Transverse colon (tissue), 4 donors: ENCODE measurements around the gene MED25.

ENCODE experiments used
- EP300 ChIP-seq: sonication (generic); formaldehyde crosslinking; IDR thresholded peaks from one replicate; pipeline ENCODE4 v1.6.1; 2017; ENCODE audit warnings: antibody characterized with exemption, low read depth
- POLR2AphosphoS5 ChIP-seq, 3 donors: sonication (generic); formaldehyde crosslinking; IDR thresholded peaks; one replicate each; pipeline ENCODE4 v1.6.1; 2016; ENCODE audit warnings: antibody characterized with exemption in 3 of 3
- TF ChIP-seq, protein P1 (sequence below), 5 experiments: fragments of 200-600 bp in 3 of 5; fragments of 450-650 bp in 2 of 5; sonication (generic) in 3 of 5; IDR thresholded peaks; 1 replicate in 2 of 5; 2 replicates in 3 of 5; pipeline ENCODE4 v1.5.1; 2016 to 2017; ENCODE audit warnings: antibody characterized with exemption in 5 of 5, inconsistent platforms in 3 of 5, mild to moderate bottlenecking in 2 of 5, moderate library complexity in 1 of 5

DNA sequence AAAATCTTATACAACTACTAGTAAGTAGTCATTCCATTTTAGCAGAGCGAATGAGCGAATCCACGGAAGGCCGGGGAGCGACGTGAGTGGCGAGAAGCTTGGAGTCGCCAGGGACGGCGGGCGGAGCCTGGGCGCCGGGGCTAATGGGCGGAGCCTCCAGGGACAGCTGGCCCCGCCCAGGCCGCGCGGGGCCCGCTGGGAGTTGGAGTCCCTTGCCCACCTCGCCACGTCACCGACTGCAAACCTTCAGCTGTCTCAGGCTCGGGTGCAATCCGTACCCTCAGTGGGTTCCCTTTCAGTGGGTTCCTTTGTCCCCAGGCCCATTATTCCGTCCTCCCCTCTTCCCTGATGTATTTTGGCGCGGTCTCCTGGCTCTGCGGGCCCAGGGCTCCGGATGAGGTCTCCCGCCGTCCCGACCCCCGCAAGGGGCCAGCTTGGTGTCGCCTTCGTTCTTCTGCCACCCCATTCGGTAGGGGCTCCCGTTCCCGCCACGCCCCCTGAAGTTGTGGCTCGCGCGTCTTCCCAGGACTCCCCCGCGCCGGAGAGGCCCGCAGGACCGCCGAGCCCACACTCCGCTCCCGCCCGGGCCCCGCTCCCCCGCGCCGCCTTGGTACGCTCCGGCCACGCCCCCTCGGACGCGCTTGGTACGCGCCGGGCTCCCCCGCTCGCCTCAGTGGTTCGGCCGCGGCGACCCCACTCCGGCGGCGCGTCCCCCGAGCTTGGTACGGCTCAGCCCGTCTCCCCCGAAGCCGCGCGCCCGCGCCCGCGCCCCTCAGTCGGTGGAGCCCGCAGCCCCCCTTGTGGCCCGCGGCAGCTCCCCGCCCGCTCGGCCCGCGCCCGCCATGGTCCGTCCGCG is 32.6 kb downstream of the MED25 start, which contains the start of gene PTOV1:
- TF ChIP-seq, protein P1, sequence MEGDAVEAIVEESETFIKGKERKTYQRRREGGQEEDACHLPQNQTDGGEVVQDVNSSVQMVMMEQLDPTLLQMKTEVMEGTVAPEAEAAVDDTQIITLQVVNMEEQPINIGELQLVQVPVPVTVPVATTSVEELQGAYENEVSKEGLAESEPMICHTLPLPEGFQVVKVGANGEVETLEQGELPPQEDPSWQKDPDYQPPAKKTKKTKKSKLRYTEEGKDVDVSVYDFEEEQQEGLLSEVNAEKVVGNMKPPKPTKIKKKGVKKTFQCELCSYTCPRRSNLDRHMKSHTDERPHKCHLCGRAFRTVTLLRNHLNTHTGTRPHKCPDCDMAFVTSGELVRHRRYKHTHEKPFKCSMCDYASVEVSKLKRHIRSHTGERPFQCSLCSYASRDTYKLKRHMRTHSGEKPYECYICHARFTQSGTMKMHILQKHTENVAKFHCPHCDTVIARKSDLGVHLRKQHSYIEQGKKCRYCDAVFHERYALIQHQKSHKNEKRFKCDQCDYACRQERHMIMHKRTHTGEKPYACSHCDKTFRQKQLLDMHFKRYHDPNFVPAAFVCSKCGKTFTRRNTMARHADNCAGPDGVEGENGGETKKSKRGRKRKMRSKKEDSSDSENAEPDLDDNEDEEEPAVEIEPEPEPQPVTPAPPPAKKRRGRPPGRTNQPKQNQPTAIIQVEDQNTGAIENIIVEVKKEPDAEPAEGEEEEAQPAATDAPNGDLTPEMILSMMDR (IDR thresholded peaks at IDR 0.05), result no peak
- TF ChIP-seq POLR2AphosphoS5 (IDR thresholded peaks at IDR 0.05) (peak; percentile 71 to 94 (median 90)), EP300 (no peak)
